GM19324 (cell line): Measurements from ENCODE around the gene ADAM21.
"Not testable (repeated sequence)": the region's sequence is repeated elsewhere in the genome, so short reads cannot be mapped to it uniquely, and the experiment has no call there.

Source experiments
- ATAC-seq: cut with Tn5 transposase; IDR thresholded peaks from one replicate; pipeline ENCODE4 v1.9.1; 2021; ENCODE audit warnings: mild to moderate bottlenecking, moderate library complexity; ENCODE audit not compliant: unreplicated experiment, low FRiP score

ADAM21 gene

GRCh38 chr14:70451874-70452273, at the start of gene ADAM21:
Gene ADAM21 (plus strand): TSS chr14:70452174. CDS start chr14:70457500, 5,326 bp downstream.
- ATAC-seq, result no peak

- ATAC-seq, result not testable (repeated sequence)
These were observed 48.6 kb upstream of the ADAM21 start for GRCh38 chr14:70403335-70403734.

GRCh38 chr14:70406216-70406615, 45.8 kb upstream of the ADAM21 start:
- ATAC-seq, result not testable (repeated sequence)

- no peak for ATAC-seq
These were observed 44.4 kb upstream of the ADAM21 start for GRCh38 chr14:70407621-70408020.

- no peak for ATAC-seq
These were observed 36.2 kb upstream of the ADAM21 start for GRCh38 chr14:70415788-70416187.

- ATAC-seq, result no peak
These were observed 35.6 kb upstream of the ADAM21 start for GRCh38 chr14:70416338-70416724.

- ATAC-seq, result peak; percentile 62
These were observed 35.1 kb upstream of the ADAM21 start, which contains the start of gene SYNJ2BP for GRCh38 chr14:70416725-70417349. Gene SYNJ2BP (minus strand): TSS chr14:70417090. CDS start chr14:70416963, 127 bp downstream.

- not testable (repeated sequence) for ATAC-seq
These were observed 32.6 kb upstream of the ADAM21 start for GRCh38 chr14:70419270-70419931.

GRCh38 chr14:70422538-70422937, 29.4 kb upstream of the ADAM21 start:
- ATAC-seq, result no peak

GRCh38 chr14:70425354-70425753, 26.6 kb upstream of the ADAM21 start:
- ATAC-seq, result no peak

- not testable (repeated sequence) for ATAC-seq
These were observed 25.4 kb upstream of the ADAM21 start for GRCh38 chr14:70426555-70426954.

- ATAC-seq, result no peak
These were observed 15.1 kb upstream of the ADAM21 start for GRCh38 chr14:70436867-70437266.

GRCh38 chr14:70441641-70442040, 10.3 kb upstream of the ADAM21 start:
- ATAC-seq, result no peak

- ATAC-seq, result no peak
These were observed 9.2 kb upstream of the ADAM21 start for GRCh38 chr14:70442750-70443149.

GRCh38 chr14:70448633-70449340, 3.2 kb upstream of the ADAM21 start:
- no peak for ATAC-seq

- no peak for ATAC-seq
These were observed 2.8 kb downstream of the ADAM21 start for GRCh38 chr14:70454731-70455130.

- no peak for ATAC-seq
These were observed 16.8 kb downstream of the ADAM21 start for GRCh38 chr14:70468731-70469130.

GRCh38 chr14:70470863-70471563, 19.0 kb downstream of the ADAM21 start:
- not testable (repeated sequence) for ATAC-seq

GRCh38 chr14:70472253-70473159, 20.5 kb downstream of the ADAM21 start:
- no peak for ATAC-seq

- no peak for ATAC-seq
These were observed 21.9 kb downstream of the ADAM21 start for GRCh38 chr14:70473825-70474224.
